Chondrocyte (in vitro differentiated cells): ENCODE data around the gene STAU1. TPM values are rescaled to one million over a fixed set of nuclear protein-coding genes. Genes with fewer than 3 reads are reported as not detected.

Experiments
- DNase-seq: peaks from one replicate; pipeline ENCODE4 v3.0.0; 2021; ENCODE audit warnings: mixed read lengths, low spot score
- H3K27ac Mint-ChIP-seq: one replicate; pipeline ENCODE4 v1.8.0; 2021; ENCODE audit warnings: mild to moderate bottlenecking, moderate library complexity, mixed read lengths; ENCODE audit not compliant: unreplicated experiment
- H3K27me3 Mint-ChIP-seq: 2 replicates; pipeline ENCODE4 v1.8.0; 2021; ENCODE audit warnings: low read depth, mixed read lengths
- H3K36me3 Mint-ChIP-seq: 2 replicates; pipeline ENCODE4 v1.8.0; 2021; ENCODE audit warnings: low read depth, mixed read lengths
- H3K4me1 Mint-ChIP-seq: 2 replicates; pipeline ENCODE4 v1.8.0; 2021; ENCODE audit warnings: low read depth, mild to moderate bottlenecking, mixed read lengths
- H3K4me3 Mint-ChIP-seq: one replicate; pipeline ENCODE4 v1.8.0; 2021; ENCODE audit warnings: mild to moderate bottlenecking, moderate library complexity, mixed read lengths; ENCODE audit not compliant: unreplicated experiment
- H3K9me3 Mint-ChIP-seq: 2 replicates; pipeline ENCODE4 v1.8.0; 2021; ENCODE audit warnings: low read depth, mixed read lengths
- CTCF ChIP-seq: fragments of 200-600 bp; sonication (generic); IDR thresholded peaks from 2 replicates; pipeline ENCODE4 v1.5.0; 2021; ENCODE audit warnings: antibody characterized with exemption, mild to moderate bottlenecking, moderate library complexity
- total RNA-seq: library from RNA; stranded (reverse); gene quantifications from 3 replicates; pipeline ENCODE4 v1.2.1, GENCODE V29; 2021

STAU1 gene
- total RNA-seq, 1 donor from 2014 or later, result 77.2 TPM

DNA sequence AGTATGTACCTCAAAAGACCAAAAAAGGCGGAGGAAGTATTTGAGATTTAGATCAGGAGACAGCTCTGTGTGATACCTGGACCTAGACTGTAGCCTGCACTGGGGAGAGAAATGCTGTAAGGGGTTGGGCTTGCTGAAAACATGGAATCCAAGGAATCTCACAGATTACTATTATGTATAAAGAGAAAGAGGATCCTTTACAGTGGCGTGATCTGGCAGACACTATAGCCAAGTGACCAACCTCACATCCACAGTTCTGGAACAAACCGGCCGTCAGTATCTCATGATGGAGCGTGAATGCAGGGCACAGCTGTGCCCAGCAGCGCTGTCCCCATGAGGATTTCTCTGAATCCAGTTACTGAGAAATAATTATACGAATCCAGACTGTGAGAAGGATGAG is 43.3 kb upstream of the STAU1 start:
- Mint-ChIP-seq H3K4me3 (no peak overlapping the region), H3K4me1 (no peaks in the 10 kb centered on the region), H3K27ac (no peak overlapping the region), H3K36me3 (peaks cover 43% of the 10 kb centered on the region), H3K9me3 (no peaks in the 10 kb centered on the region), H3K27me3 (no peaks in the 10 kb centered on the region)
- no peak for TF ChIP-seq CTCF
- peak; percentile 7 for DNase-seq

DNA sequence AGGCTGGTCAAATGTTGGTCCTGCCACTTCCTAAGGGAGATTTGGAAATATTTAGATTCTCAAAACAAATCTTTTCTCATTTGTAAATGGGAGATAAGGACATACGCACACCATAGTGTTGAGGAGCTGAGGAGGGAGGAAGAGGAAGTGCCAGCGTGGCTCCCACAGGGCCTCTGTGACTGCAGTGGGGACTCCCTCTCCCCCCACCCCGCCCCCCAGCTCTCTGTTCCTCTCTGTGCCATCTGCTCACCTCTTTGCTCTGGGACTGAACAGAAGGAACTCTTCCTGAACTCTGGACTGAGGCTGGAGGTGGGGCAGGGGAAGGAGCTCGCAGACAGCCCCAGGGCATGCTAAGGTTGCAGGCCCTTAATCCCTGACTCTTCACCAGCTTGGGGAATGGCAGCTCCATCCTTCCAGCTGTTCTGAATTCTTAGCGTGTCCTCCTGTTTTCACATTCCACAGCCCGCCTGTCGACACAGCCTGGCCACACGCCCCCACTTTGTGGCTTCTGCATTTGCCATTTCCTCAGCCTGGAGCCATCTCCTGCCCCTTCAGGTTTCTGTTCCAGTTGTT is 42.5 kb upstream of the STAU1 start:
- no peak overlapping the region for H3K27ac Mint-ChIP-seq
- no peak overlapping the region for H3K4me3 Mint-ChIP-seq
- peaks cover 46% of the 10 kb centered on the region for H3K36me3 Mint-ChIP-seq
- DNase-seq, result no peak
- no peaks in the 10 kb centered on the region for H3K4me1 Mint-ChIP-seq
- no peaks in the 10 kb centered on the region for H3K27me3 Mint-ChIP-seq
- no peak for TF ChIP-seq CTCF
- H3K9me3 Mint-ChIP-seq, result no peaks in the 10 kb centered on the region

GRCh38 chr20:49230021-49230420 is 41.9 kb upstream of the STAU1 start:
- no peaks in the 10 kb centered on the region for H3K4me1 Mint-ChIP-seq
- H3K27me3 Mint-ChIP-seq, result no peaks in the 10 kb centered on the region
- H3K27ac Mint-ChIP-seq, result no peak overlapping the region
- no peak for DNase-seq
- H3K9me3 Mint-ChIP-seq, result no peaks in the 10 kb centered on the region
- no peak for TF ChIP-seq CTCF
- H3K36me3 Mint-ChIP-seq, result peaks cover 51% of the 10 kb centered on the region
- no peak overlapping the region for H3K4me3 Mint-ChIP-seq

GRCh38 chr20:49229381-49229780 is 41.2 kb upstream of the STAU1 start:
- TF ChIP-seq CTCF, result no peak
- Mint-ChIP-seq H3K9me3 (no peaks in the 10 kb centered on the region), H3K36me3 (peaks cover 51% of the 10 kb centered on the region), H3K4me3 (no peak overlapping the region), H3K4me1 (no peaks in the 10 kb centered on the region), H3K27ac (no peak overlapping the region), H3K27me3 (no peaks in the 10 kb centered on the region)
- DNase-seq, result no peak

DNA sequence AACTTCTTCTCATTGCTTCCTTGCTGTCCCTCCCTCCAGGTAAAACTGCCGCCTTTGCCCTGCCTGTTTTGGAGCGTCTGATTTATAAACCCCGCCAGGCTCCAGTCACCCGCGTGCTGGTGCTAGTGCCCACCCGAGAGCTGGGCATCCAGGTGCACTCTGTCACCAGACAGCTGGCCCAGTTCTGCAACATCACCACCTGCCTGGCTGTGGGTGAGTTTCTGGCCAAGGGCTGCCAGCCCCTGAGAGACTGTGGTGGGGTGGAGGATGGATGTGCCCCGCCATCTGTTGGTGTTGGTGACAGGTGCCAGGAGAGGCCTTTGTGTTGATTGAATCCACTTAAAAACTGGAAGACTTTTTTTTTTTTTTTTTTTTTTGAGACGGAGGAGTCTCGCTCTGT is 40.5 kb upstream of the STAU1 start:
- no peaks in the 10 kb centered on the region for H3K27me3 Mint-ChIP-seq
- H3K4me1 Mint-ChIP-seq, result no peaks in the 10 kb centered on the region
- TF ChIP-seq CTCF, result no peak
- DNase-seq, result peak; percentile 71
- H3K36me3 Mint-ChIP-seq, result peaks cover 52% of the 10 kb centered on the region
- H3K4me3 Mint-ChIP-seq, result no peak overlapping the region
- peak overlapping the region; percentile 36 for H3K27ac Mint-ChIP-seq
- H3K9me3 Mint-ChIP-seq, result no peaks in the 10 kb centered on the region
